Astrocyte of the cerebellum (primary cell): ENCODE results near the gene DTNBP1.

Experiments used
- DNase-seq: peaks from one replicate; pipeline ENCODE4 v3.0.0-alpha.2; 2011; ENCODE audit warnings: low read depth
- H3K4me3 ChIP-seq: 2 replicates; pipeline ENCODE4 v1.5.1; 2011; ENCODE audit warnings: mild to moderate bottlenecking, low read depth, low read length, moderate library complexity
- in situ Hi-C: cut with HindIII; loops from 2 replicates; pipeline ENCODE4 v1.10.0; 2017; ENCODE audit warnings: low sequenced_read_pairs
- TF ChIP-seq, protein P1 (sequence below): IDR thresholded peaks from 2 replicates; pipeline ENCODE4 v1.5.1; 2012; ENCODE audit warnings: low read length, low read depth, moderate library complexity, mild to moderate bottlenecking; ENCODE audit errors: missing control alignments

Gene DTNBP1

DNA sequence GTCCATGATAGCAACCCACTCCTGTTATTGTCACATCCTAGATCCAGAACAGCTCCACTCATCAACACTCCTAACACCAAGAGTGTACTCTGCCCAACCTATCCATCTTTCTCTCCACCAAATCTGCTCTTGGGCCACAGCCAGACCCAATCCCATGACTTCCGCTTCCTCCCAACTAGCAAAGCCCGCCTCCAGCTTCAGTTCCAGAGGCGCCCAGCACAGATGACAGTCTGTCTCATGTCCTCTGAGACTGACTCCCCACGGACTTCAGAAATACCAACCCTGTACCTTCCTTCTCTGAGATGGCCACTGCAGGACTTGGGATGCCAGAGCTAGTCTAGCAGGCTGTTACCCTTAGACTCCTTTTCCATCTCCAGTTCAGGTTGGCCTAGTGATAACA, 48.6 kb downstream of the DTNBP1 start:
- no peak for DNase-seq
- in situ Hi-C loops, result loop anchor here (25.0 kb wide), 1 partner anchor 352 kb away; no protein-coding TSS in a partner anchor
- no peak overlapping the region for H3K4me3 ChIP-seq
- TF ChIP-seq, protein P1, sequence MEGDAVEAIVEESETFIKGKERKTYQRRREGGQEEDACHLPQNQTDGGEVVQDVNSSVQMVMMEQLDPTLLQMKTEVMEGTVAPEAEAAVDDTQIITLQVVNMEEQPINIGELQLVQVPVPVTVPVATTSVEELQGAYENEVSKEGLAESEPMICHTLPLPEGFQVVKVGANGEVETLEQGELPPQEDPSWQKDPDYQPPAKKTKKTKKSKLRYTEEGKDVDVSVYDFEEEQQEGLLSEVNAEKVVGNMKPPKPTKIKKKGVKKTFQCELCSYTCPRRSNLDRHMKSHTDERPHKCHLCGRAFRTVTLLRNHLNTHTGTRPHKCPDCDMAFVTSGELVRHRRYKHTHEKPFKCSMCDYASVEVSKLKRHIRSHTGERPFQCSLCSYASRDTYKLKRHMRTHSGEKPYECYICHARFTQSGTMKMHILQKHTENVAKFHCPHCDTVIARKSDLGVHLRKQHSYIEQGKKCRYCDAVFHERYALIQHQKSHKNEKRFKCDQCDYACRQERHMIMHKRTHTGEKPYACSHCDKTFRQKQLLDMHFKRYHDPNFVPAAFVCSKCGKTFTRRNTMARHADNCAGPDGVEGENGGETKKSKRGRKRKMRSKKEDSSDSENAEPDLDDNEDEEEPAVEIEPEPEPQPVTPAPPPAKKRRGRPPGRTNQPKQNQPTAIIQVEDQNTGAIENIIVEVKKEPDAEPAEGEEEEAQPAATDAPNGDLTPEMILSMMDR, result no peak

DNA sequence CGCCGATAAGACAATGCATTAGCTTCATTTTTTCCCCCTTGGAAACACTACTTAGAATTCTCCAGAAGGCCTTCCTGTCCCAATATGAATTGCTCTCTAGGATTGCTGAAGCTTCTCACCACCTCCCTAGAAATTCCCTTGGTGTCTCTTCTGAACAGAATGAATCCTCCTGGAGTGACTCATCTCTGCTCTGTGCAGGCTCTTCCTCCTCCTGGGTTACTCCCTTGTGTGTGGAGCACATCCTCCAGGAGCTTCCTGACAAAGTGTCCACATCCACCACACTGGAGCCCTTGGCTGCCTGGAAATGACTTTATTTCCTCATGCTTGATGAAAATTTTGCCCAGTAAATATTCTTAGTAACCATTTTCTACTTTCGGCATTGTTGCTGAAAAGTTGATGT, 54.4 kb downstream of the DTNBP1 start:
- TF ChIP-seq, protein P1, result no peak
- no peak for DNase-seq
- in situ Hi-C loops, result loop anchor here (25.0 kb wide), 1 partner anchor 346 kb away; no protein-coding TSS in a partner anchor
- H3K4me3 ChIP-seq, result no peak overlapping the region

DNA sequence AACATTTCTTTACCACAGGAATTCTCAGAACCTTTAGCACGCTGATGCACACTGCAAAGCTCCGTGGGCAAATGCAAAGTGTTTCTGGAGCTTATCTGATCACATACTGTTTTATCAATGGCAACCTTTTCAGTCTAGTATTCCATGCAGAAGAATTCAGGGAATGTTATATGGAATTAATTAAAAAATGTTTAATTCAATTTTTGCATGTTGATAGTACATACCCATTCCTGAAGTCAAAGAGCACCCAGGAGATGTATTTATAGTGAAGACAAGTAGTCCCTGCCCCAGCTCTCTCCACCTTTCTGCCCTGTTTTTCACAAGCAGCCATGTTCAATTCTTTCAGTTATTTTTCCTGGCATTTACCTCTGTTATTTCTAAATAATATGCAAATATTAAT, 55.2 kb downstream of the DTNBP1 start:
- in situ Hi-C loops, result loop anchor here (25.0 kb wide), 1 partner anchor 345 kb away; no protein-coding TSS in a partner anchor
- H3K4me3 ChIP-seq, result no peak overlapping the region
- no peak for DNase-seq
- TF ChIP-seq, protein P1, result no peak

DNA sequence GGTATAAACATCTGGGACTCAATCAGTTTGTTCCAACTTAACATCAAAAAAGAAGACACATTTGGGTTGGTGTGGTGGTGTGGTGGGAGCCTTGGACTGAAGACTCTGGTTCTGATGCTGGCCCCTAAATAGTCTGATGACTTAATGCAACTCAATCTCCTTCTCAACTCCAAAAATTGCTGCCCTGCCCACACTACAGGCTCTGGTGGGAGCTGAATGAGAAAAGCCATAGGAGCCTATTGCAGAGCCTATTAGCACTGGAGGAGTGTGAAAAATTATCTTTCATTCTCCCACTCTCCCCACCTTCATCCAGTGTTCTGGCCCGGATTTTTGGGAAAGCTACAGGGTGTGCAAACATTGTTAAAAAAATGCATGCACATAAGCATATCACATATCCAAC, 56.5 kb downstream of the DTNBP1 start:
- no peak overlapping the region for H3K4me3 ChIP-seq
- TF ChIP-seq, protein P1, result no peak
- no peak for DNase-seq
- in situ Hi-C loops, result loop anchor here (25.0 kb wide), 1 partner anchor 344 kb away; no protein-coding TSS in a partner anchor

DNA sequence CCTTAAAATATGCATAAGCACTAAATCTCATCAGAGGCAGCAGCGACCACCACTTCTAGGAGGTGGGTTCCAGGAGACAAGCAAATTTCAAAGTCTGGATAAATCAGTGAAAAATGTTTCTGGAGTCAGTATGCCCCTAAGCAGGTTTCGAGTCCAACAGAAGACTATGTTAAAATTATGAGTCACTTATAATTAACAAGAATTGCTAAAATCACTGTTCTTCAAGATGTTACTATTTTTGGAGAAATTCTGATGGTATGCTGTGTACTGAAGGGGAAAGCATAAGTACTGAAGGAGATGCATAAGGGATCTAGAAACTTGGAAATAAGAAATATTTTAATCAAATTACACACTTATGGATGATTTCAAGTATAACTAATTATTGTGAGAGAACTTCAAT, 58.0 kb downstream of the DTNBP1 start:
- TF ChIP-seq, protein P1, result no peak
- in situ Hi-C loops, result loop anchor here (25.0 kb wide), 1 partner anchor 343 kb away; no protein-coding TSS in a partner anchor
- no peak overlapping the region for H3K4me3 ChIP-seq
- DNase-seq, result no peak

DNA sequence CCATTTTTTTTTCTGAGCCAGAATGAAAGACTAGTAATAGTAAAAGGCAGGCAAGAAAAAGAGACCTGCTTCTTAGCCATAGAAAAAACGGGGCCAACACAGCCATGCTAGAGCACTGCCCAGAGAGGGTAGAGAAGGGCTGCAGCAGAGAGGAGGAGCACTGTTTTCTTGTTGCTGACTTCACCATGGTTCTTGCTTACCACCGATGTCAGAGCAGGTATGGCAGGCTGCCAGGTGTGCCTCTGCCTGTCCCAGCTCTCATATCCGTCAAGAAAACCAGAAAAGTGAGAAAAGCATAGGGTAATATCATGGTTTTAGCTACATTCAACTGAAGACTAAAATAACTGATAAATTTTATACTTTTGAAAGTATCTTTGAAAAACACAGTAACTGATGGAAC, 60.7 kb downstream of the DTNBP1 start:
- in situ Hi-C loops, result loop anchor here (25.0 kb wide), 1 partner anchor 340 kb away; no protein-coding TSS in a partner anchor
- H3K4me3 ChIP-seq, result no peak overlapping the region
- DNase-seq, result no peak
- TF ChIP-seq, protein P1, result no peak

DNA sequence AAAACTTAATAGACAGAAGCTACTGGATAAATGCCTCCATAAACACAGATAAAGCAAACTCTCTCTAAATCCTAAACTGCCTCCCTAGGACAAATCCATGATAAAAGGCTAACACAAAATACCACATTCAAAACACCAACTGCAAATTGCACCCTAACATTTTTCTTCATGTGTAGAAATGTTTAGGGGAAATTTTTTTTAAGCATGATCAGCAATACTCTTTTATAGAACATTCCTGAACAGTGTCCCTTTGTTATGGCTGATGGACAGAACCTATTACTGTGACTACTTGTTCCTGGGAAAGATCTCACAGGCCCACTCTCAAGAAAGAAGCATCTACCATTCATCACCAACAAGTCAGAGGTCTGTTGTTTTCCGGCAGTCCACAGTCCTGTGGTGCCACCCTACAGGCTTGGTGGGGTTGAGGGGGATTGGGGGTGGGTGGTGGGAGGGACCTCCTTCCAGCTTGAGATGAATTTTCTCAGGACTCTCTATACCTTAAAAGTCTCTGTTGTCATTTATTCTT, 64.5 kb downstream of the DTNBP1 start:
- TF ChIP-seq, protein P1, result no peak
- no peak overlapping the region for H3K4me3 ChIP-seq
- in situ Hi-C loops, result no loop called here
- no peak for DNase-seq
